ENCODE data around the gene ENO1. TPM values are rescaled to one million over a fixed set of nuclear protein-coding genes. Genes with fewer than 3 reads are reported as not detected.

ENO1 gene
- total RNA-seq, 1 experiment from 2014 or later, result 2,334 TPM

DNA sequence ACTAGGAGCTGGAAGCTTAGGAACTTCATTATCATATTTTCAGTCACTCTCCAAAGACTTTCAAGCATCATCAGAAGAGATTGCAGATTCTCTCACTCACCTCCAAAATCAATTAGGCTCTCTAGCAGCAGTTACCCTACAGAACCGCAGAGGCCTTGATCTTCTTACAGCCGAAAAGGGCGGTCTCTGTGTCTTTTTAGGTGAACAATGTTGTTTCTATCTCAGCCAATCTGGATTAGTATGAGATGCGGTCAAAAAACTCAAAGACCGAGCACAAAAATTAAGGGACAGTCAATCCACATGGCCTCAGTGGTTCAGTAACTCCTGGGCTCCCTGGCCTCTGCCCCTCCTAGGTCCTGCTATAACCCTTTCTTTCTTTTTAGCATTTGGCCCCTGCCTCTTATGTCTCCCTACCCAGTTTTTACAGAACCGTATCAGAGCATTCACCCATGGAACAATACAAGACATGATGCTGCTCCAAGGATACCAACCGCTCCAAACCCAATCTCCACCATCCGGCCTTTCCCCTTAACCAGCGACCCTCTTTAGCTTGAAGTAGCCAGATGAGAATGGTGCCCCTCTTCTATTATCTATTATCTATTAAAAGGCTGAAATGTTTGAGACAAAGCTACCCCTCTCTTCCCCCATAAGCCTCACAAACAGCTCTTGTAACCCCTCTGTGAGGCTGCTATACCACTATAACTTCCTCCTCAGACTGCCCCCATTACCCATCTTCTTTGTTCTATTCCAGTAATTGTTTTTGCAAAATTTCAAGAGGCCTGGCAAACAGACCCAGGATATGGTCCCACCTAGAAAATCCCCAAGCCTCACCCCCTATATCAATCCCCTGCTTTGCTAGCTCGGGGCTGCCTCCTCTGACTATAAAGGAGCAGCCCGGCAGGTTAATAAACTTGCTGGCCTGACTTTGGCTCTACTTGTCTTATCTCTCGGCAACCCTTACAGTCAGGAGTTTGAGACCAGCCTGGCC is 48.5 kb upstream of the ENO1 start (continued):
- TF ChIP-seq, protein P1, sequence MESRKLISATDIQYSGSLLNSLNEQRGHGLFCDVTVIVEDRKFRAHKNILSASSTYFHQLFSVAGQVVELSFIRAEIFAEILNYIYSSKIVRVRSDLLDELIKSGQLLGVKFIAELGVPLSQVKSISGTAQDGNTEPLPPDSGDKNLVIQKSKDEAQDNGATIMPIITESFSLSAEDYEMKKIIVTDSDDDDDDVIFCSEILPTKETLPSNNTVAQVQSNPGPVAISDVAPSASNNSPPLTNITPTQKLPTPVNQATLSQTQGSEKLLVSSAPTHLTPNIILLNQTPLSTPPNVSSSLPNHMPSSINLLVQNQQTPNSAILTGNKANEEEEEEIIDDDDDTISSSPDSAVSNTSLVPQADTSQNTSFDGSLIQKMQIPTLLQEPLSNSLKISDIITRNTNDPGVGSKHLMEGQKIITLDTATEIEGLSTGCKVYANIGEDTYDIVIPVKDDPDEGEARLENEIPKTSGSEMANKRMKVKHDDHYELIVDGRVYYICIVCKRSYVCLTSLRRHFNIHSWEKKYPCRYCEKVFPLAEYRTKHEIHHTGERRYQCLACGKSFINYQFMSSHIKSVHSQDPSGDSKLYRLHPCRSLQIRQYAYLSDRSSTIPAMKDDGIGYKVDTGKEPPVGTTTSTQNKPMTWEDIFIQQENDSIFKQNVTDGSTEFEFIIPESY (IDR thresholded peaks at IDR 0.05; ENCODE audit: extremely low read depth, insufficient replicate concordance, low read length), result no peak
- TF ChIP-seq EGR1 (IDR thresholded peaks at IDR 0.05; ENCODE audit: low read depth), result no peak
- TF ChIP-seq POLR2AphosphoS5 (IDR thresholded peaks at IDR 0.05; ENCODE audit: low read depth, low read length), result no peak
- TF ChIP-seq CBX3 (IDR thresholded peaks at IDR 0.05; ENCODE audit: low read depth), result no peak
- no peak for TF ChIP-seq EZH2 (IDR thresholded peaks at IDR 0.05)
- no peak for TF ChIP-seq ELF1 (IDR thresholded peaks at IDR 0.05; ENCODE audit: borderline replicate concordance, low read depth)
- TF ChIP-seq, protein P2, sequence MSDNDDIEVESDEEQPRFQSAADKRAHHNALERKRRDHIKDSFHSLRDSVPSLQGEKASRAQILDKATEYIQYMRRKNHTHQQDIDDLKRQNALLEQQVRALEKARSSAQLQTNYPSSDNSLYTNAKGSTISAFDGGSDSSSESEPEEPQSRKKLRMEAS (IDR thresholded peaks at IDR 0.05), result no peak
- TF ChIP-seq CEBPB (IDR thresholded peaks at IDR 0.05; ENCODE audit: low read depth), result no peak
- no peak for TF ChIP-seq FOSL1 (IDR thresholded peaks at IDR 0.05; ENCODE audit: low read depth)
- TF ChIP-seq SRF (IDR thresholded peaks at IDR 0.05; ENCODE audit: low read depth), result no peak
- TF ChIP-seq SP1 (IDR thresholded peaks at IDR 0.05; ENCODE audit: low read depth), result no peak
- TF ChIP-seq, protein P3, sequence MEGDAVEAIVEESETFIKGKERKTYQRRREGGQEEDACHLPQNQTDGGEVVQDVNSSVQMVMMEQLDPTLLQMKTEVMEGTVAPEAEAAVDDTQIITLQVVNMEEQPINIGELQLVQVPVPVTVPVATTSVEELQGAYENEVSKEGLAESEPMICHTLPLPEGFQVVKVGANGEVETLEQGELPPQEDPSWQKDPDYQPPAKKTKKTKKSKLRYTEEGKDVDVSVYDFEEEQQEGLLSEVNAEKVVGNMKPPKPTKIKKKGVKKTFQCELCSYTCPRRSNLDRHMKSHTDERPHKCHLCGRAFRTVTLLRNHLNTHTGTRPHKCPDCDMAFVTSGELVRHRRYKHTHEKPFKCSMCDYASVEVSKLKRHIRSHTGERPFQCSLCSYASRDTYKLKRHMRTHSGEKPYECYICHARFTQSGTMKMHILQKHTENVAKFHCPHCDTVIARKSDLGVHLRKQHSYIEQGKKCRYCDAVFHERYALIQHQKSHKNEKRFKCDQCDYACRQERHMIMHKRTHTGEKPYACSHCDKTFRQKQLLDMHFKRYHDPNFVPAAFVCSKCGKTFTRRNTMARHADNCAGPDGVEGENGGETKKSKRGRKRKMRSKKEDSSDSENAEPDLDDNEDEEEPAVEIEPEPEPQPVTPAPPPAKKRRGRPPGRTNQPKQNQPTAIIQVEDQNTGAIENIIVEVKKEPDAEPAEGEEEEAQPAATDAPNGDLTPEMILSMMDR (IDR thresholded peaks at IDR 0.05 in 2 of 3, conservative IDR thresholded peaks at IDR 0.05 in 1 of 3; ENCODE audit: borderline replicate concordance in 1 of 3, insufficient read depth in 1 of 3, low read depth in 2 of 3, low read length in 2 of 3), result no peak
- TF ChIP-seq ZNF274 (IDR thresholded peaks at IDR 0.05; ENCODE audit: low read depth, low read length), result no peak
- TF ChIP-seq SIN3A (IDR thresholded peaks at IDR 0.05; ENCODE audit: low read depth), result no peak

All from HCT116 (cell line).